ENCODE results near the gene NRXN3. TPM values are rescaled to one million over a fixed set of nuclear protein-coding genes. Genes with fewer than 3 reads are reported as not detected.

Gene NRXN3
- total RNA-seq, 1 experiment from 2014 or later: not detected

DNA sequence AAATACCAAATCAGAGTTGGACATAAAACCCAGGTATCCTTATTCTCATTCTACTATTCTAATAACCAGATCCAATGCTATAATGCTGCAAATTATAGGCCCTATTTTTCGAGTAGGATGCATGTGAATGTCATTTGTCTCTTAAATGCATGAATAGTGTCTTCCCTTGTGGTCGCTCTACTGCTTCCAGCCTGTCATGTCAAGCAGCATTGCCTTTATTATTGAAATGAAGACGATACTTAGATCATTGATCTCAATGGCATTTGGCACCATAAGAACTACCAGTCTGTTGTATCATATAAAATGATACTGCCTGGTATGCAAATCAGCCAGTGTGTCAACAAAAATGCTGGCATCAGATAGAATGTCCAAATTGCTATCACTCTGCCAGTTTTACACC is 1392.0 kb downstream of the NRXN3 start:
- no peaks in the 10 kb centered on the region for H3K9me3 ChIP-seq (ENCODE audit: control insufficient read depth, insufficient read depth, low read depth, low read length)
- TF ChIP-seq, protein P1, sequence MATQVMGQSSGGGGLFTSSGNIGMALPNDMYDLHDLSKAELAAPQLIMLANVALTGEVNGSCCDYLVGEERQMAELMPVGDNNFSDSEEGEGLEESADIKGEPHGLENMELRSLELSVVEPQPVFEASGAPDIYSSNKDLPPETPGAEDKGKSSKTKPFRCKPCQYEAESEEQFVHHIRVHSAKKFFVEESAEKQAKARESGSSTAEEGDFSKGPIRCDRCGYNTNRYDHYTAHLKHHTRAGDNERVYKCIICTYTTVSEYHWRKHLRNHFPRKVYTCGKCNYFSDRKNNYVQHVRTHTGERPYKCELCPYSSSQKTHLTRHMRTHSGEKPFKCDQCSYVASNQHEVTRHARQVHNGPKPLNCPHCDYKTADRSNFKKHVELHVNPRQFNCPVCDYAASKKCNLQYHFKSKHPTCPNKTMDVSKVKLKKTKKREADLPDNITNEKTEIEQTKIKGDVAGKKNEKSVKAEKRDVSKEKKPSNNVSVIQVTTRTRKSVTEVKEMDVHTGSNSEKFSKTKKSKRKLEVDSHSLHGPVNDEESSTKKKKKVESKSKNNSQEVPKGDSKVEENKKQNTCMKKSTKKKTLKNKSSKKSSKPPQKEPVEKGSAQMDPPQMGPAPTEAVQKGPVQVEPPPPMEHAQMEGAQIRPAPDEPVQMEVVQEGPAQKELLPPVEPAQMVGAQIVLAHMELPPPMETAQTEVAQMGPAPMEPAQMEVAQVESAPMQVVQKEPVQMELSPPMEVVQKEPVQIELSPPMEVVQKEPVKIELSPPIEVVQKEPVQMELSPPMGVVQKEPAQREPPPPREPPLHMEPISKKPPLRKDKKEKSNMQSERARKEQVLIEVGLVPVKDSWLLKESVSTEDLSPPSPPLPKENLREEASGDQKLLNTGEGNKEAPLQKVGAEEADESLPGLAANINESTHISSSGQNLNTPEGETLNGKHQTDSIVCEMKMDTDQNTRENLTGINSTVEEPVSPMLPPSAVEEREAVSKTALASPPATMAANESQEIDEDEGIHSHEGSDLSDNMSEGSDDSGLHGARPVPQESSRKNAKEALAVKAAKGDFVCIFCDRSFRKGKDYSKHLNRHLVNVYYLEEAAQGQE (IDR thresholded peaks at IDR 0.05; ENCODE audit: insufficient read depth in 1 of 2, low read depth in 2 of 2, low read length in 1 of 2): no peak
- no peak for TF ChIP-seq POLR2AphosphoS5 (IDR thresholded peaks at IDR 0.05; ENCODE audit: low read depth, low read length)
- no peak for TF ChIP-seq SIN3A (IDR thresholded peaks at IDR 0.05; ENCODE audit: borderline replicate concordance, insufficient read depth, low read depth, low read length)
- TF ChIP-seq, protein P2, sequence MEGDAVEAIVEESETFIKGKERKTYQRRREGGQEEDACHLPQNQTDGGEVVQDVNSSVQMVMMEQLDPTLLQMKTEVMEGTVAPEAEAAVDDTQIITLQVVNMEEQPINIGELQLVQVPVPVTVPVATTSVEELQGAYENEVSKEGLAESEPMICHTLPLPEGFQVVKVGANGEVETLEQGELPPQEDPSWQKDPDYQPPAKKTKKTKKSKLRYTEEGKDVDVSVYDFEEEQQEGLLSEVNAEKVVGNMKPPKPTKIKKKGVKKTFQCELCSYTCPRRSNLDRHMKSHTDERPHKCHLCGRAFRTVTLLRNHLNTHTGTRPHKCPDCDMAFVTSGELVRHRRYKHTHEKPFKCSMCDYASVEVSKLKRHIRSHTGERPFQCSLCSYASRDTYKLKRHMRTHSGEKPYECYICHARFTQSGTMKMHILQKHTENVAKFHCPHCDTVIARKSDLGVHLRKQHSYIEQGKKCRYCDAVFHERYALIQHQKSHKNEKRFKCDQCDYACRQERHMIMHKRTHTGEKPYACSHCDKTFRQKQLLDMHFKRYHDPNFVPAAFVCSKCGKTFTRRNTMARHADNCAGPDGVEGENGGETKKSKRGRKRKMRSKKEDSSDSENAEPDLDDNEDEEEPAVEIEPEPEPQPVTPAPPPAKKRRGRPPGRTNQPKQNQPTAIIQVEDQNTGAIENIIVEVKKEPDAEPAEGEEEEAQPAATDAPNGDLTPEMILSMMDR (IDR thresholded peaks at IDR 0.05): no peak
- no peak for TF ChIP-seq TCF7L2 (IDR thresholded peaks at IDR 0.05; ENCODE audit: low read depth, low read length)
- no peak overlapping the region for H3K4me3 ChIP-seq (ENCODE audit: low read depth in 2 of 2, low read length in 2 of 2)
- DNase-seq (ENCODE audit: low read depth, low spot score): no peak
- ChIA-PET CTCF (no interaction called here), POLR2A (no interaction called here)
- intact Hi-C loops (cut with micrococcal nuclease; ENCODE audit: unreplicated experiment) (no loop called here), in situ Hi-C loops (cut with HindIII; ENCODE audit: low pct_unique_long_range_greater_than_20kb, low sequenced_read_pairs) (no loop called here)
- no TSS peak for BruUV-seq (replicated peaks)
- no peaks in the 10 kb centered on the region for H3K27me3 ChIP-seq (ENCODE audit: control insufficient read depth, insufficient read depth, low read length)
- no peaks in the 10 kb centered on the region for H3K36me3 ChIP-seq (ENCODE audit: control insufficient read depth, insufficient read depth, low read length)
- no peak overlapping the region for H3K27ac ChIP-seq (ENCODE audit: low read length)
- ATAC-seq: no peak
- no peaks in the 10 kb centered on the region for H3K4me1 ChIP-seq (ENCODE audit: control insufficient read depth, insufficient read depth, low read length)

DNA sequence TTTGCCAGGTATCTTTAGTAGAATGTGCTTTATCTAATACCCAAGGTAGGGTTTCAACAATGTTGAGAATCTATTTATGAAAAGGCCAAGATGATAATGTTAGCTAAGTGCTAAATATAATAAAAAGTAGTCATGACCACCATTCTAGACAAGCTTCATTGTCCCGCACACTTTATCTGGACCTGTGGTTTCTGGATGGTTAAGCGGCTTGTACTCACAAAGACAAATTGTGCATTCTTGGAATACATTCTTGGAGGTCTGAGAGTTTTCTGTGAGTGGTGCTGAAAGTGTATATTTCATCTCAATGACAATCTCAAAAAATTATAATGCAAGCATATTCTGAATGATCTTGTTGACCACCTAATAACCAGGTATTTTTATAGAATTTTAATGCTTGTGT is 1394.2 kb downstream of the NRXN3 start:
- CTCF ChIA-PET: no interaction called here
- POLR2A ChIA-PET: no interaction called here
- BruUV-seq (replicated peaks): no TSS peak

DNA sequence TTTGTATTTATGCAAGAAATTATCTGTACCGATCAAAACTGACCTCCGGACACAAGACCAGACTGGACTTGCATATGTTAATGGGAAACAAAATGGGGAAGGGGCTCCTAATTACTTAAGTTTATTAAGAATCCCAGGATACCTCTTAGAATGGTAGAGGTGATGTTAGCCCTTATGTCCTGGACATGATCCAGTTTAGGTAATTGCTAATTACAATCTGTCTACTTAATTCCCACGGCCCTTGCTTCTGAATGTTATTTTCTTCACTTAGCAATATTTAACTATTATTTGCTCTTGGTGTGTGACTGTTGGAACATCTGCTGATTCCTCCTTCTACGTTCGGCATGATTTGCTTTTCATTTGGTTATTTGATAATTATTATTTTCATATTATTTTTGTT is 1397.1 kb downstream of the NRXN3 start:
- Histone ChIP-seq H3K27me3 (ENCODE audit: control insufficient read depth, insufficient read depth, low read length) (no peaks in the 10 kb centered on the region), H3K4me3 (ENCODE audit: low read depth in 2 of 2, low read length in 2 of 2) (no peak overlapping the region), H3K27ac (ENCODE audit: low read length) (no peak overlapping the region), H3K9me3 (ENCODE audit: control insufficient read depth, insufficient read depth, low read depth, low read length) (no peaks in the 10 kb centered on the region), H3K36me3 (ENCODE audit: control insufficient read depth, insufficient read depth, low read length) (no peaks in the 10 kb centered on the region), H3K4me1 (ENCODE audit: control insufficient read depth, insufficient read depth, low read length) (no peaks in the 10 kb centered on the region)
- in situ Hi-C loops (cut with HindIII; ENCODE audit: low pct_unique_long_range_greater_than_20kb, low sequenced_read_pairs) (no loop called here), intact Hi-C loops (cut with micrococcal nuclease; ENCODE audit: unreplicated experiment) (no loop called here)
- ChIA-PET CTCF (no interaction called here), POLR2A (no interaction called here)
- TF ChIP-seq, protein P2 (IDR thresholded peaks at IDR 0.05): no peak
- TF ChIP-seq, protein P1 (IDR thresholded peaks at IDR 0.05; ENCODE audit: insufficient read depth in 1 of 2, low read depth in 2 of 2, low read length in 1 of 2): no peak
- TF ChIP-seq POLR2AphosphoS5 (IDR thresholded peaks at IDR 0.05; ENCODE audit: low read depth, low read length) (no peak), SIN3A (IDR thresholded peaks at IDR 0.05; ENCODE audit: borderline replicate concordance, insufficient read depth, low read depth, low read length) (no peak), TCF7L2 (IDR thresholded peaks at IDR 0.05; ENCODE audit: low read depth, low read length) (no peak)
- ATAC-seq (no peak), DNase-seq (ENCODE audit: low read depth, low spot score) (no peak)
- no TSS peak for BruUV-seq (replicated peaks)

More for the DNA sequence above, 1394.2 kb downstream of the NRXN3 start:
- in situ Hi-C loops (cut with HindIII; ENCODE audit: low pct_unique_long_range_greater_than_20kb, low sequenced_read_pairs): no loop called here
- no peak for TF ChIP-seq SIN3A (IDR thresholded peaks at IDR 0.05; ENCODE audit: borderline replicate concordance, insufficient read depth, low read depth, low read length)
- no peak overlapping the region for H3K27ac ChIP-seq (ENCODE audit: low read length)
- no peak overlapping the region for H3K4me3 ChIP-seq (ENCODE audit: low read depth in 2 of 2, low read length in 2 of 2)
- intact Hi-C loops (cut with micrococcal nuclease; ENCODE audit: unreplicated experiment): no loop called here
- H3K9me3 ChIP-seq (ENCODE audit: control insufficient read depth, insufficient read depth, low read depth, low read length): no peaks in the 10 kb centered on the region
- no peaks in the 10 kb centered on the region for H3K27me3 ChIP-seq (ENCODE audit: control insufficient read depth, insufficient read depth, low read length)
- DNase-seq (ENCODE audit: low read depth, low spot score) (no peak), ATAC-seq (no peak)
- no peaks in the 10 kb centered on the region for H3K36me3 ChIP-seq (ENCODE audit: control insufficient read depth, insufficient read depth, low read length)
- H3K4me1 ChIP-seq (ENCODE audit: control insufficient read depth, insufficient read depth, low read length): no peaks in the 10 kb centered on the region

All from Panc1 (cell line).